Stimulated activated CD8-positive, alpha-beta memory T cell treated with anti-CD3 and anti-CD28 coated beads, Interleukin-15, amount 100 ng/mL, for 48 hours (primary cell): ENCODE data around the gene ZC3H10.
"Not testable (repeated sequence)": the region's sequence is repeated elsewhere in the genome, so short reads cannot be mapped to it uniquely, and the experiment has no call there.

Experiments used
- DNase-seq, 2 donors: peaks; one replicate each; pipeline ENCODE4 v3.0.0-alpha.2; 2020; ENCODE audit warnings: low read depth in 2 of 2

ZC3H10 gene, protein sequence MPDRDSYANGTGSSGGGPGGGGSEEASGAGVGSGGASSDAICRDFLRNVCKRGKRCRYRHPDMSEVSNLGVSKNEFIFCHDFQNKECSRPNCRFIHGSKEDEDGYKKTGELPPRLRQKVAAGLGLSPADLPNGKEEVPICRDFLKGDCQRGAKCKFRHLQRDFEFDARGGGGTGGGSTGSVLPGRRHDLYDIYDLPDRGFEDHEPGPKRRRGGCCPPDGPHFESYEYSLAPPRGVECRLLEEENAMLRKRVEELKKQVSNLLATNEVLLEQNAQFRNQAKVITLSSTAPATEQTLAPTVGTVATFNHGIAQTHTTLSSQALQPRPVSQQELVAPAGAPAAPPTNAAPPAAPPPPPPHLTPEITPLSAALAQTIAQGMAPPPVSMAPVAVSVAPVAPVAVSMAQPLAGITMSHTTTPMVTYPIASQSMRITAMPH

DNA sequence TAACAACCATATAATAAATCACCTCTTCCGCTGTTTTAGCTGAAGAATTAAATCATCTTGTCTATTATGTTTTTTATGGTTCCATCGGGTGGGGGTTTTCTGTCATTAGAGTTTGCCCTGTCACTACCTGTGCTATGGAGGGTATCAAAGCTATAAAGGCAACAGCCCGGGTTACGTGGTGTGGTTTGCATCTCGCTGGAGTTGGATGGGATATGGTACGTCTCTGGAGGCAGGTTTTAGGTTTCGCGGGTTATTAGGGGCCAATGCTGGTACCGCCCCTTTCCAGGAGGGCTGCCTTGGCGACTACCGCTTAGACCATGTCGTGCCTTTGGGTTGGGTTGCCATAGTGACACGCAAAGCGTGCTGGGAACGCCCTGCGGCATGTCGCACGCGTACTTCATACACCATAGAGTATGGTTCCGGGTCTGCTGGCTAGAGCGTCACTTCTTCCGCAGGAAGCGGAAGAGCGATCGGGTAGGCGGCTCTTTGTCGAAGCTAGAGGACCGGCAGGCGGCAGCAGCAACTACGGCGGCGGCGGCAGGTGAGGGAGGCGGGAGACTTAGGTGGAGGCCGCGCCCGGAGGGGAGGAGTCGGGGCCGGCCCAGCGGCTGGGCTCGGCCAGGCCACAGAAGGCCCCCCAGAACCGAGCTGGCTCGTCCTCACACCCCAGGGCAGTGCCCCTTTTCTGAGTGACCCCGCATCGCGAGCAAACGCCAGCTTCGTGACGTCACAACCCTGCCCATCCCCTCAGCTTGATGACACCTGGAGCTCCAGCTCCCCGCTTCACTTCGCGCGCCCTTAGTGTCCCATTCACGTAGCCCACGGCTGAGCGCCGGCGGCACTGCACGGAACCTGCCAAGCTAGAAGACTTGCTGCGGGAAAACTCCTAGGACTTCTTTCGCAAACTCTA, at the start of gene ZC3H10:
TSS of gene ZC3H10 (plus strand) at position 489 of the 910 bp plus-strand sequence. CDS start 2,297 bp downstream, outside the sequence.
- peak; percentile 98 for DNase-seq

DNA sequence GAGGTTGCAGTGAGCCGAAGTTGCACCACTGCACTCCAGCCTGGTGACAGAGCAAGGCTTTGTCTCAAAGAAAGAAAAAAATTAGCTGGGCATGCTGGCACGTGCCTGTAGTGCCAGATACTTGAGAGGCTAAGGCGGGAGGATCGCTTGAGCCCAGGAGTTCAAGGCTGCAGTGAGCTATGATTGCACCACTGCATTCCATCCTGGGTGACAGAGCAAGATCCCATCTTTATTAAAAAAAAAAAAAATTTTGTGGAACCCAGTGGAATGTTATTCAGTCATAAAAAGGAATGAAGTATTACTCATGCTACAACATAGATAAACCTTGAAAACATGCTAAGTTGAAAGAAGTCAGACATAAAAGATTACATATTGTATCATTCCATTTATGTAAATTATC, 46.4 kb upstream of the ZC3H10 start:
- no peak for DNase-seq

DNA sequence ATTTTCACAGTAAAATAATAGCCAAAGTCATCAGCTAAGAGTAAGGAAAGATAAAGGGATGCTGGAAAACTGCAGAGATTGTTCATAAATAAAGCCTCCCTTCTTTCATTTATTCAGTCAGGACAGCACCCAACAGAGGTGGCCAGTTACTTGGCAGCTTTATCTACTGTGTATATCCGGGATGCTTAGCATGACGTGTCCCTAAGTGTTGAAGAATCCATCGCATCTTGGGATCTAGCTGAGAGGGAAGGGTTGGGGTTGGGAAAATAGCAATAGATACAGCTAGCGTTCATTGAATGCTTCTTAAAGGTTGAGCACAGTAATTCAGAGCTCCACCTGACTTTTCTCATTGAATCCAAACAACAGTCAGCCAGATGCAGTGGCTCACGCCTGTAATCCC, 43.7 kb upstream of the ZC3H10 start:
- DNase-seq = no peak

DNA sequence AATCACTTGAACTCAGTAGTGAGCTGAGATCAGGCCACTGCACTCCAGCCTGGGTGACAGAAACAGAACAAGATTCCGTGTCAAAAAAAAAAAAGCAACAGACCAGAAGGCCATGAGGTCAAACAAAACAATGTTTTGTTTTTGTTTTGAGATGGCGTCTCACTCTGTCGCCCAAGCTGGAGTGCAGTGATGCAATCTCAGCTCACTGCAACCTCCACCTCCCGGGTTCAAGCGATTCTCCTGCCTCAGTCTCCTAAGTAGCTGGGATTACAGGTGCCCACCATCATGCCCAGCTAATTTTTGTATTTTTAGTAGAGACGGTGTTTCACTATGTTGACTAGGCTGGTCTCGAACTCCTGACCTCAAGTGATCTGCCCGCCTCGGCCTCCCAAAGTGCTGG, 40.1 kb upstream of the ZC3H10 start:
- DNase-seq = not testable (repeated sequence)

GRCh38 chr12:56078427-56078826, 39.6 kb upstream of the ZC3H10 start:
- no peak for DNase-seq

GRCh38 chr12:56078931-56079722, 38.9 kb upstream of the ZC3H10 start:
- DNase-seq = peak; percentile 21 to 25

GRCh38 chr12:56079723-56080555, 38.1 kb upstream of the ZC3H10 start, which contains the start of gene ERBB3:
ERBB3 (plus strand) TSS chr12:56080165; CDS start chr12:56080301, 136 bp downstream.
- DNase-seq = peak; percentile 55 to 58

GRCh38 chr12:56080556-56081138, 37.4 kb upstream of the ZC3H10 start:
- DNase-seq = no peak

GRCh38 chr12:56081393-56082347, 36.4 kb upstream of the ZC3H10 start:
- DNase-seq = no peak

DNA sequence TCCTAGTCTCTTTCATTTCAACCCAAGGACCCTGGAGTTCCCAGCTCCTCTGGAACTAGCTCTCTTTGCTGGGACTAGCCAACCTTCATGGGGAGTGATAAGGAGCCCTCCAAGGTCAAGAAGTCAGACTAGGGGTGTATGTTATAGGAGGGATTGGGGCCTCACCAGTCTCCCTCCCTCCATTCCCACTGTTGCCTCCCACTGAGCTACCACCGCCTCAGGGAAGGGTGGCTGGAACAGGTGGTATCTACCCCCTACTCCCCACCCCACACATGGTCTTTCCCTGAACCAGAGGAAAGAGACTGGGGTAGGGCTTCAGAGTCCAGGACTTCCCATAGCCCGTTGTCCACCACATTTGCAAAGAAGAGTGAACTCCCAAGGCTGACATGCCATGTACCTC, 35.7 kb upstream of the ZC3H10 start:
- no peak for DNase-seq

- DNase-seq = no peak
Measured at GRCh38 chr12:56082967-56083366, 35.1 kb upstream of the ZC3H10 start.

- DNase-seq = peak in 1 of 2 donors; percentile 22
Measured at GRCh38 chr12:56084958-56085543, 33.0 kb upstream of the ZC3H10 start.

- no peak for DNase-seq
Measured at GRCh38 chr12:56086096-56086495, 32.0 kb upstream of the ZC3H10 start.

GRCh38 chr12:56086608-56087007, 31.5 kb upstream of the ZC3H10 start:
- DNase-seq = no peak

- no peak for DNase-seq
Measured at GRCh38 chr12:56087220-56087619, 30.8 kb upstream of the ZC3H10 start.

GRCh38 chr12:56097738-56098137, 20.3 kb upstream of the ZC3H10 start:
- no peak for DNase-seq

DNA sequence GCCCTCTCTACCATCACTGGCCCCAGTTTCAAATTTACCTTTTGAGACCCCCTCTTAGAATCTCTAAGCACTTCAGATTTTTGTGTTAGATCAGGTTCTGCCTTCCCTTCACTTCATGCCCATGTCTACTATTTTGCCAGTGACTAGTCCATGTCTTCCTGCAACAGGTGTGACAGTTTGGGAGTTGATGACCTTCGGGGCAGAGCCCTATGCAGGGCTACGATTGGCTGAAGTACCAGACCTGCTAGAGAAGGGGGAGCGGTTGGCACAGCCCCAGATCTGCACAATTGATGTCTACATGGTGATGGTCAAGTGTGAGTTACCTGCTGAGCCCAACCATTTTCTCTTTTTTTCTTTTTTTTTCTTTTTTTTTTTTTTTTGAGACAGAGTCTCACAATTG, 19.5 kb upstream of the ZC3H10 start:
- no peak for DNase-seq

DNA sequence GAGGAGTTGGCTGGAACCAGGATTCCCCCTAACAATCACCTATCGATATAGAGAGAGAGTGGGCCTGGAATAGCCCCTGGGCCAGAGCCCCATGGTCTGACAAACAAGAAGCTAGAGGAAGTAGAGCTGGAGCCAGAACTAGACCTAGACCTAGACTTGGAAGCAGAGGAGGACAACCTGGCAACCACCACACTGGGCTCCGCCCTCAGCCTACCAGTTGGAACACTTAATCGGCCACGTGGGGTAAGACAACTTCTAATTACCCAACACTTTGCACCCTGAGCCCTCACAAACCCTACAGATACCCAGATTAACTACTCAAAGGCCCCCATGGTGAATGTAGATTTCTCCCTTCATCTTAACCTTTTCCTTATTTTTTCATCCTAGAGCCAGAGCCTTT, 18.3 kb upstream of the ZC3H10 start:
- no peak for DNase-seq

DNA sequence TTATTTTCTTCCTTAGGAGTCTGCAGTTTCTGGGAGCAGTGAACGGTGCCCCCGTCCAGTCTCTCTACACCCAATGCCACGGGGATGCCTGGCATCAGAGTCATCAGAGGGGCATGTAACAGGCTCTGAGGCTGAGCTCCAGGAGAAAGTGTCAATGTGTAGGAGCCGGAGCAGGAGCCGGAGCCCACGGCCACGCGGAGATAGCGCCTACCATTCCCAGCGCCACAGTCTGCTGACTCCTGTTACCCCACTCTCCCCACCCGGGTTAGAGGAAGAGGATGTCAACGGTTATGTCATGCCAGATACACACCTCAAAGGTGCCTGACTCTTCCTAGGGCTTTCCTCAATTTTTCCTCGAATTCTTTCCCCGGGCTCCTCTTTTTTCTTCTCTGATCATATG, 17.0 kb upstream of the ZC3H10 start:
- DNase-seq = no peak
